Prostate gland (tissue), 2 donors: ENCODE measurements around the gene LILRB2. TPM values are rescaled to one million over a fixed set of nuclear protein-coding genes. Genes with fewer than 3 reads are reported as not detected.
"Not testable (repeated sequence)": the region's sequence is repeated elsewhere in the genome, so short reads cannot be mapped to it uniquely, and the experiment has no call there.

Source experiments
- DNase-seq: peaks from one replicate; pipeline ENCODE4 v3.0.0-alpha.2; 2019; ENCODE audit warnings: low spot score
- H3K27ac ChIP-seq, 2 donors: fragments of 200-600 bp; sonication (generic); 2 replicates each; pipeline ENCODE4 v1.5.1; 2017 to 2019
- H3K27me3 ChIP-seq: fragments of 200-600 bp; sonication (generic); replicated peaks from 2 replicates; pipeline ENCODE4 v1.5.1; 2019; ENCODE audit not compliant: insufficient read depth
- H3K36me3 ChIP-seq, 2 donors: fragments of 200-600 bp; sonication (generic); 1 replicate in 1 of 2; 2 replicates in 1 of 2; pipeline versions ENCODE4 v1.5.1 to v1.8.1; 2017 to 2019
- H3K4me1 ChIP-seq: fragments of 200-600 bp; sonication (generic); replicated peaks from 2 replicates; pipeline ENCODE4 v1.5.1; 2019
- H3K4me3 ChIP-seq, 2 donors: fragments of 200-600 bp; sonication (generic); 2 replicates each; pipeline ENCODE4 v1.5.1; 2017 to 2019
- H3K9me3 ChIP-seq: fragments of 200-600 bp; sonication (generic); 2 replicates; pipeline ENCODE4 v1.5.1; 2017
- CTCF ChIP-seq, 4 experiments: fragments of 200-600 bp in 2 of 4; fragments of 450-650 bp in 2 of 4; sonication (generic) in 2 of 4; IDR thresholded peaks; 1 replicate in 3 of 4; 2 replicates in 1 of 4; pipeline ENCODE4 v1.5.1; 2016 to 2019; ENCODE audit warnings: antibody characterized with exemption in 4 of 4, mild to moderate bottlenecking in 2 of 4, moderate library complexity in 2 of 4
- POLR2A ChIP-seq: fragments of 450-650 bp; IDR thresholded peaks from one replicate; pipeline ENCODE4 v1.6.1; 2016; ENCODE audit warnings: antibody characterized with exemption, mild to moderate bottlenecking
- POLR2AphosphoS5 ChIP-seq: sonication (generic); formaldehyde crosslinking; IDR thresholded peaks from one replicate; pipeline ENCODE4 v1.6.1; 2017; ENCODE audit warnings: antibody characterized with exemption
- WGBS: methylation state at CpG from one replicate; pipeline ENCODE4 v1.1.5; 2018; 5-methylcytosine and 5-hydroxymethylcytosine counted together
- intact Hi-C: fragments of 100-400 bp; cut with DNase I; formaldehyde crosslinking; loops from one replicate; pipeline ENCODE4 v1.14.2; 2022
- total RNA-seq, 2 donors: library from RNA; depleted of rRNA; stranded (reverse); fragments of >200 nt; gene quantifications; one replicate each; pipeline ENCODE4 v1.1.0, GENCODE V29; 2016

Gene LILRB2
- total RNA-seq, 2 donors from 2014 or later: 0.09 to 1.4 TPM

- no peaks in the 10 kb centered on the region for H3K4me1 ChIP-seq
- WGBS: 36% methylated on average over 7 of the region's 7 CpGs
- H3K4me3 ChIP-seq: no peak overlapping the region
- intact Hi-C loops: no loop called here
- no peak for DNase-seq
- TF ChIP-seq POLR2A (no peak), POLR2AphosphoS5 (no peak), CTCF (IDR thresholded peaks at IDR 0.05) (no peak)
- H3K27me3 ChIP-seq: no peaks in the 10 kb centered on the region
- no peak overlapping the region for H3K27ac ChIP-seq
- H3K9me3 ChIP-seq: no peaks in the 10 kb centered on the region
- no peaks in the 10 kb centered on the region for H3K36me3 ChIP-seq
Observed at GRCh38 chr19:54297759-54298305, 16.9 kb upstream of the LILRB2 start.

- no peak for TF ChIP-seq CTCF (IDR thresholded peaks at IDR 0.05)
- no peak for TF ChIP-seq POLR2A
- no peak for TF ChIP-seq POLR2AphosphoS5
- WGBS: 86% methylated on average over 6 of the region's 6 CpGs
- Histone ChIP-seq H3K9me3 (no peaks in the 10 kb centered on the region), H3K4me1 (no peaks in the 10 kb centered on the region), H3K27ac (no peak overlapping the region), H3K27me3 (no peaks in the 10 kb centered on the region), H3K4me3 (no peak overlapping the region), H3K36me3 (no peaks in the 10 kb centered on the region)
- DNase-seq: no peak
- intact Hi-C loops: no loop called here
Observed at GRCh38 chr19:54294539-54294938, 13.6 kb upstream of the LILRB2 start.

GRCh38 chr19:54289160-54289559, 8.2 kb upstream of the LILRB2 start:
- WGBS: 58% methylated on average over 8 of the region's 8 CpGs
- H3K27ac ChIP-seq, DNase-seq, intact Hi-C loops, H3K9me3 ChIP-seq, H3K36me3 ChIP-seq, H3K4me3 ChIP-seq, H3K27me3 ChIP-seq, H3K4me1 ChIP-seq: not testable (repeated sequence)

GRCh38 chr19:54287456-54287855, 6.5 kb upstream of the LILRB2 start:
- Histone ChIP-seq H3K27me3 (no peaks in the 10 kb centered on the region), H3K4me1 (no peaks in the 10 kb centered on the region), H3K9me3 (no peaks in the 10 kb centered on the region), H3K36me3 (no peaks in the 10 kb centered on the region), H3K27ac (no peak overlapping the region), H3K4me3 (no peak overlapping the region)
- WGBS: 60% methylated on average over 4 of the region's 4 CpGs
- intact Hi-C loops: no loop called here
- no peak for DNase-seq
- no peak for TF ChIP-seq POLR2A
- no peak for TF ChIP-seq POLR2AphosphoS5
- TF ChIP-seq CTCF (IDR thresholded peaks at IDR 0.05): no peak

- H3K4me1 ChIP-seq, H3K27me3 ChIP-seq, intact Hi-C loops, DNase-seq, H3K9me3 ChIP-seq, H3K36me3 ChIP-seq, H3K27ac ChIP-seq, H3K4me3 ChIP-seq: not testable (repeated sequence)
- 20% methylated on average over 1 of the region's 10 CpGs for WGBS
Observed at GRCh38 chr19:54286283-54286682, 5.4 kb upstream of the LILRB2 start.

GRCh38 chr19:54285427-54286056, 4.6 kb upstream of the LILRB2 start:
- intact Hi-C loops, H3K4me3 ChIP-seq, H3K4me1 ChIP-seq, H3K9me3 ChIP-seq, H3K36me3 ChIP-seq, H3K27me3 ChIP-seq, DNase-seq, H3K27ac ChIP-seq: not testable (repeated sequence)
- WGBS: 66% methylated on average over 11 of the region's 12 CpGs
